CD4-positive, alpha-beta memory T cell (primary cell): ENCODE results near the gene TTC4. TPM values are rescaled to one million over a fixed set of nuclear protein-coding genes. Genes with fewer than 3 reads are reported as not detected.
"Not testable (repeated sequence)": the region's sequence is repeated elsewhere in the genome, so short reads cannot be mapped to it uniquely, and the experiment has no call there.

ENCODE experiments used
- CTCF ChIA-PET: fragments of 350-600 bp; sonication (Branson Sonifier 250); formaldehyde crosslinking; loops from one replicate; lab custom pipeline; 2021; ENCODE audit warnings: inconsistent platforms; ENCODE audit not compliant: partially characterized antibody; lab: Charles Lee
- POLR2A ChIA-PET: fragments of 350-600 bp; sonication (Branson Sonifier 250); formaldehyde crosslinking; loops from one replicate; lab custom pipeline; 2021; ENCODE audit not compliant: partially characterized antibody; lab: Charles Lee
- DNase-seq, 5 donors: peaks; one replicate each; pipeline versions ENCODE4 v3.0.0 to v3.0.0-alpha.2; 2020 to 2022; ENCODE audit warnings: mixed read lengths in 1 of 5
- H3K27ac ChIP-seq: one replicate; pipeline ENCODE4 v1.7.0; 2013; ENCODE audit warnings: low read depth, low read length
- H3K27me3 ChIP-seq: 2 replicates; pipeline ENCODE4 v1.7.0; 2013; ENCODE audit warnings: mild to moderate bottlenecking, low read length, moderate library complexity; ENCODE audit not compliant: insufficient read depth
- H3K36me3 ChIP-seq: 2 replicates; pipeline ENCODE4 v1.7.0; 2013; ENCODE audit warnings: mild to moderate bottlenecking, low read length, moderate library complexity; ENCODE audit not compliant: insufficient read depth
- H3K4me1 ChIP-seq: 2 replicates; pipeline ENCODE4 v1.7.0; 2013; ENCODE audit warnings: mild to moderate bottlenecking, low read length, moderate library complexity; ENCODE audit not compliant: insufficient read depth
- H3K4me3 ChIP-seq, 2 donors: one replicate each; pipeline ENCODE4 v1.7.0; 2013; ENCODE audit warnings: low read length in 2 of 2, mild to moderate bottlenecking in 1 of 2
- H3K9me3 ChIP-seq, 2 donors: one replicate each; pipeline ENCODE4 v1.7.0; 2013; ENCODE audit warnings: low read length in 2 of 2, control low read depth in 1 of 2; ENCODE audit not compliant: control insufficient read depth in 1 of 2
- H3K27ac Mint-ChIP-seq, 7 donors: one replicate each; pipeline ENCODE4 v1.8.0; 2020 to 2021; ENCODE audit warnings: mixed read lengths in 7 of 7, mild to moderate bottlenecking in 6 of 7, inconsistent platforms in 3 of 7, moderate library complexity in 3 of 7
- H3K27me3 Mint-ChIP-seq, 2 donors: one replicate each; pipeline ENCODE4 v1.8.0; 2020 to 2021; ENCODE audit warnings: mixed read lengths in 2 of 2
- H3K36me3 Mint-ChIP-seq, 2 donors: one replicate each; pipeline ENCODE4 v1.8.0; 2020 to 2021; ENCODE audit warnings: mixed read lengths in 2 of 2, inconsistent platforms in 1 of 2, mild to moderate bottlenecking in 1 of 2
- H3K4me1 Mint-ChIP-seq, 4 donors: one replicate each; pipeline ENCODE4 v1.8.0; 2020 to 2021; ENCODE audit warnings: mixed read lengths in 4 of 4, mild to moderate bottlenecking in 1 of 4
- H3K4me3 Mint-ChIP-seq, 8 donors: one replicate each; pipeline ENCODE4 v1.8.0; 2020 to 2021; ENCODE audit warnings: mixed read lengths in 8 of 8, mild to moderate bottlenecking in 7 of 8, moderate library complexity in 6 of 8, inconsistent platforms in 3 of 8
- H3K9me3 Mint-ChIP-seq, 8 donors: one replicate each; pipeline ENCODE4 v1.8.0; 2020 to 2021; ENCODE audit warnings: mixed read lengths in 8 of 8, mild to moderate bottlenecking in 5 of 8, inconsistent platforms in 3 of 8, moderate library complexity in 1 of 8
- intact Hi-C: fragments of 100-400 bp; cut with micrococcal nuclease; formaldehyde crosslinking; loops from one replicate; pipeline ENCODE4 v1.15.1; 2023
- polyA plus RNA-seq, 2 donors: library from polyadenylated mRNA; unstranded; fragments of 300-500 nt; fragmentation: Illumina TruSeq; gene quantifications; one replicate each; pipeline ENCODE4 v1.2.3, GENCODE V29; 2021
- total RNA-seq, 2 experiments: library from RNA; stranded (reverse); gene quantifications; one replicate each; pipeline ENCODE4 v1.2.3, GENCODE V29; 2021

Gene TTC4
- total and polyA plus RNA-seq, 4 experiments from 2014 or later, result 20.0 to 24.5 (median 23.0) TPM

DNA sequence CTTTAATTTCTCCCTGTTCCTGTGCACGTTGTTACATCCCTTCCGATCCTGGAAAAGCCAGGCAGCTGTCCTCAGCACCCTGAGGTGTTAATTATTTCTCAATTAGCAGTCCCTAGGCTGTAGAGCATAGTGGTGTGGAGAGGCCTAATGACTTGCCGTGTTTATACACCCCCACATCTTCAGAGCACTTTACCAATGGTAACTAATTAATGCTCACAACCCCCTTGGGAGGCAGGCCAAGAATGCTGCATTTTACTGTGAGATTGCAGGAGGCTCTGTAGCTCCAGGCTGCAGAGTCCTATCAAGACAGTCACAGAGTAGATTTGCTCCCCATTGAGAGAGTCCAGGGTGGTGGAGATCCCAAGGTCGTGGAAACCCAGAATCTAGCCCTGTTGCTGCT, 51.1 kb downstream of the TTC4 start:
- Mint-ChIP-seq H3K9me3 (peaks cover 0 to 2% (median 0%) of the 10 kb centered on the region in 8 donors), H3K36me3 (peaks cover 0 to 3% of the 10 kb centered on the region in 2 donors), H3K27ac (peak overlapping the region in 2 of 7 donors; percentile 50 to 59), H3K27me3 (no peaks in the 10 kb centered on the region), H3K4me1 (peaks cover 8 to 22% (median 15%) of the 10 kb centered on the region in 4 donors), H3K4me3 (no peak overlapping the region)
- CTCF ChIA-PET, result interaction anchor here (5.2 kb wide), 1 partner anchor 34 kb away, joined by 29 read pairs; the partner anchor contains the start of gene TTC22
- peaks cover 11% of the 10 kb centered on the region for H3K4me1 ChIP-seq
- intact Hi-C loops, result no loop called here
- H3K4me3 ChIP-seq, result no peak overlapping the region
- DNase-seq, result no peak
- no peaks in the 10 kb centered on the region for H3K9me3 ChIP-seq
- H3K27me3 ChIP-seq, result no peaks in the 10 kb centered on the region
- H3K27ac ChIP-seq, result no peak overlapping the region
- no peaks in the 10 kb centered on the region for H3K36me3 ChIP-seq
- POLR2A ChIA-PET, result no interaction called here

DNA sequence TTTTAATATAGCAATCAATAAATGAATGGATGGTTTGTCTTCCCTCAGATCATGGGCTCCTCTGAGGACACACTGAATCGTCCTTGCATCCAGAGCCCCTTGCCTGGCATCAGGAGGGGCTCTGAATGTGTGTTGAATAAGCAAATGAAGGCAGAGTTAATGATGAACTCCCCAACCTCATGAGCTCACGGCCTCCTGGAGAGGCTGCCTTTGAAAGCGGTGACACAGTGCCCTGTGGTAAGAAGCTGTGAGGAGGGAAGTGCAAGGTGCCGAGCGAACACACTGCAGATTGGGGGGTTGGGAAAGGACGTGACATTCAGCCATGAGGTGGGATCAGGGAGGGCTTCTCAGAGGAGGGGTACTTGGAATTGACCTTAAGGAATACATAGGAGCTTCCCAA, 51.9 kb downstream of the TTC4 start:
- Mint-ChIP-seq H3K27me3 (no peaks in the 10 kb centered on the region), H3K27ac (no peak overlapping the region), H3K36me3 (peaks cover 0 to 3% of the 10 kb centered on the region in 2 donors), H3K4me3 (no peak overlapping the region), H3K9me3 (peaks cover 0 to 2% (median 0%) of the 10 kb centered on the region in 8 donors), H3K4me1 (peaks cover 8 to 22% (median 15%) of the 10 kb centered on the region in 4 donors)
- CTCF ChIA-PET, result interaction anchor here (5.2 kb wide), 1 partner anchor 33 kb away, joined by 29 read pairs; the partner anchor contains the start of gene TTC22
- POLR2A ChIA-PET, result interaction anchor here (1.0 kb wide), 1 partner anchor 51 kb away, joined by 3 read pairs; the partner anchor contains the start of gene TTC4
- DNase-seq, result no peak
- intact Hi-C loops, result no loop called here
- Histone ChIP-seq H3K36me3 (no peaks in the 10 kb centered on the region), H3K27ac (no peak overlapping the region), H3K4me3 (no peak overlapping the region), H3K4me1 (peaks cover 11% of the 10 kb centered on the region), H3K27me3 (no peaks in the 10 kb centered on the region), H3K9me3 (no peaks in the 10 kb centered on the region)

DNA sequence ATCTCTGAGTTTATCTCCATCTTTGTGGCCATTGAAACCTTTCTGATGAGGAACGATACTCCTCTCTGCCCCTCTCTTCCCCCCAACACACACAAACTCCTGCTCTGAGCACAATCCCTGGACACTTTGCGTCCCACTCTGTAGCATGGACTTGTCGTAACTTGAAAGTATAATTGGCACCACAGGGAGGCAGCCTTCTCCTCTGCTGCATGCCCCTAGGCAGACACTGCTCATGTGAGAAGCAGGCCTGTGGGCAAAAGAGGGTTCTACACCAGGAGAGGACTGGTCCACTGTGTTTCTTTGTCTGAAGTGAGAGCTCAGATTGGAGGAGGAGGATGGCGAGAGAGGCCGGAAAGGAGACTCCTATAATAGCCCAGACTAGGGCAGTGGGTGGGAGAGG, 52.4 kb downstream of the TTC4 start:
- Histone ChIP-seq H3K4me1 (peaks cover 9% of the 10 kb centered on the region), H3K27ac (no peak overlapping the region), H3K36me3 (no peaks in the 10 kb centered on the region), H3K9me3 (no peaks in the 10 kb centered on the region), H3K27me3 (no peaks in the 10 kb centered on the region), H3K4me3 (no peak overlapping the region)
- ChIA-PET POLR2A (interaction anchor here (1.0 kb wide), 1 partner anchor 52 kb away, joined by 3 read pairs; the partner anchor contains the start of gene TTC4), CTCF (interaction anchor here (5.2 kb wide), 1 partner anchor 33 kb away, joined by 29 read pairs; the partner anchor contains the start of gene TTC22)
- peak overlapping the region in 1 of 7 donors; percentile 73 for H3K27ac Mint-ChIP-seq
- H3K4me3 Mint-ChIP-seq, result no peak overlapping the region
- no peak for DNase-seq
- peaks cover 0 to 3% of the 10 kb centered on the region in 2 donors for H3K36me3 Mint-ChIP-seq
- intact Hi-C loops, result no loop called here
- peaks cover 0 to under 1% (median 0%) of the 10 kb centered on the region in 8 donors for H3K9me3 Mint-ChIP-seq
- peaks cover 5 to 17% (median 11%) of the 10 kb centered on the region in 4 donors for H3K4me1 Mint-ChIP-seq
- H3K27me3 Mint-ChIP-seq, result no peaks in the 10 kb centered on the region

DNA sequence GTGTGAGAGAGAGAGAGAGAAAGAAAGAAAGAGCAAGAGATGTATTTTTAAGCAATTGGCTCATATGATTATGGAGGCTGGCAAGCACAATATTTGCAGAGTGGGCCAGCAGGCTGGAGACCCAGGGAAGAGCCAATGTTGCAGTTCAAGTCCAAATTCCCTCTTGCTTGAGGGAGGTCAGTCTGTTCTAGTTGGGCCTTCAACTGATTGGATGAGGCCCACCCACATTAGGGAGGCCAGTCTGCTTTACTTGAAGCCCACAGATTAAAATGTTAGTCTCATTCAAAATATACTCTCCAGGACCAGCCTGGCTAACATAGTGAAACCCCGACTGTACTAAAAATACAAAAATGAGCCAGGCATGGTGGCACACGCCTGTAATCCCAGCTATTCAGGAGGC, 57.3 kb downstream of the TTC4 start:
- Mint-ChIP-seq H3K27me3 (no peaks in the 10 kb centered on the region), H3K4me1 (no peaks in the 10 kb centered on the region), H3K27ac (no peak overlapping the region), H3K4me3 (no peak overlapping the region), H3K9me3 (no peaks in the 10 kb centered on the region), H3K36me3 (no peaks in the 10 kb centered on the region)
- ChIA-PET POLR2A (no interaction called here), CTCF (interaction anchor here (0.9 to 1.3 kb wide), 2 partner anchors 19 to 28 kb away, joined by 4 to 6 read pairs; partner anchors contain the start of gene TTC22)
- Histone ChIP-seq H3K27me3 (no peaks in the 10 kb centered on the region), H3K4me1 (no peaks in the 10 kb centered on the region), H3K27ac (no peak overlapping the region), H3K9me3 (no peaks in the 10 kb centered on the region), H3K4me3 (no peak overlapping the region), H3K36me3 (no peaks in the 10 kb centered on the region)
- no peak for DNase-seq
- intact Hi-C loops, result no loop called here

DNA sequence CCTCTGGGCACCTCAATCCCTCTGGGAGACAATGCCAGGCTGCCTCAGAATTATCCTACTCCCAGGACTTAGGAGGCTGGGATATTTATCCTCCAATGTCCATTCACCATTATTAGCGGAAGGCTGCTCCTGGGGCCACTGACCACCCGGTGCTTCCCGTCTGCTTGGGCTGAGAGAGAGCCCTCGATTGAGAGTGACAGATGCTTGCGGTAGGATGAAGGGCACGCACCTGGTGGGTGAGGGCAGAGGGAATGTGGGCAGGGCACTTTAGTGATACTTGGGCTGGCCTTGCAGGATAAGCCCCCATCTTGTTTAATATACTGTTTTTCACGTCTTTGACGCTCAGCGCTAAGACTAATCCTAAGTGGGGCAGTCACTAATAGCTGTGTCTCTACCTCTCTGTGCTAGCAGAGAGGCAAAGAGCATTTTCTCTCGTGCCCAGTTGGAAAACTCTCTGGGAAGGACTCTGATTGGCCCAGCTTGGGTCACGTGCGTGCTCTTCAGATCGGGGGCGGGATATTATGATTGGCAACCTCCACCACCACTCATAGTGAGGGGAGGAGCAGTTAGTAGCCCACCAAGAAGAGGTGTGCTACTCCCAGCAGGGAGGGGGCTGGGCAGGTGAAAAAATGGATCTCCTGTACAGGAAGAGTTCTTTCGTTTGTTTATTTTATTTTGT, 59.3 kb downstream of the TTC4 start:
- H3K27me3 ChIP-seq, result no peaks in the 10 kb centered on the region
- H3K4me3 Mint-ChIP-seq, result no peak overlapping the region
- no peak for DNase-seq
- no peaks in the 10 kb centered on the region for H3K9me3 ChIP-seq
- no peak overlapping the region for H3K27ac ChIP-seq
- CTCF ChIA-PET, result no interaction called here
- H3K27ac Mint-ChIP-seq, result peak overlapping the region in 1 of 7 donors; percentile 41
- POLR2A ChIA-PET, result no interaction called here
- no peaks in the 10 kb centered on the region for H3K27me3 Mint-ChIP-seq
- peaks cover 11 to 13% of the 10 kb centered on the region in 2 donors for H3K36me3 Mint-ChIP-seq
- no peaks in the 10 kb centered on the region for H3K36me3 ChIP-seq
- no peaks in the 10 kb centered on the region for H3K4me1 ChIP-seq
- intact Hi-C loops, result no loop called here
- H3K9me3 Mint-ChIP-seq, result no peaks in the 10 kb centered on the region
- H3K4me1 Mint-ChIP-seq, result peaks cover 0 to 2% (median 0%) of the 10 kb centered on the region in 4 donors
- no peak overlapping the region for H3K4me3 ChIP-seq

DNA sequence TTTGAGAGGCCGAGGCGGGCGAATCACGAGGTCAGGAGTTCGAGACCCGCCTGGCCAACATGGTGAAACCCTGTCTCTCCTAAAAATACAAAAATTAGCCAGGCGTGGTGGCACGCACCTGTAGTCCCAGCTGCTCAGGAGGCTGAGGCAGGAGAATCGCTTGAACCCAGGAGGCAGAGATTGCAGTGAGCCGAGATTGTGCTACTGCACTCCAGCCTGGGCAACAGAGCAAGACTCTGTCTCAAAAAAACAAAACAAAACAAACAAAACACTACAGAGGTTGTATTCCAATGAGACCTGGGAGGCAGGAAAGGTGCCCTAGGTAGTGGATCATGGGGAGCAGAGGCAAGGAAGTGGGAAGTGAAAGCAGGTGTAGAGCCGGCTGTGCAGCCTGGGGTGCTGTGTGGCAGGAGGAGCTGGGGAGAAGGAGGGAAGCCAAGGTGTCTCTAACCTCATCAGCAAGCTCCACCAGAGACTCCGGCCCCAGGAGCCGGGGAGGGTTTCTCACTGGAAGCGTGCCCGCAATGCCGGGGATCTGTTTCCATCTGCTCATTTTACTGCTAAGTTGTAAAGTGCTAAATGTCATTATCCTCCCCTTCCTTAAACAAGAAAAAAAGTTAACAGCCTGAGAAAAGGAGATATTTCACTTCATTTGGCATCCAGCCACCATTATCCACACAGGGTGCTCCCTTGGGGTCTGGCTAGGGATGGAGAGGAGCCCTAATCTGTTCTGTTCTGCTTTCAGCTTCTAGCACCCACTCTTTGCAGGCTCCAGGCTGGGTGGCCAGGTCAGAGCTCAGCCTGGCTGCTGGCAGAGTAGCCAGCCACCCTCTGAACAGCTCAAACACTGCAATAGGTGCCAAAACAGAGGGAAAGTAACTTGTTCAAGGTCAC, 60.4 kb downstream of the TTC4 start:
- H3K4me1 Mint-ChIP-seq, H3K4me3 Mint-ChIP-seq, H3K9me3 Mint-ChIP-seq, intact Hi-C loops, H3K4me1 ChIP-seq, H3K36me3 ChIP-seq, H3K27ac ChIP-seq, DNase-seq, H3K9me3 ChIP-seq, POLR2A ChIA-PET, H3K27ac Mint-ChIP-seq, H3K27me3 ChIP-seq, H3K4me3 ChIP-seq, H3K27me3 Mint-ChIP-seq: not testable (repeated sequence)
- CTCF ChIA-PET, result interaction anchor here (0.8 kb wide), 1 partner anchor 25 kb away, joined by 3 read pairs; the partner anchor contains the start of gene TTC22
- H3K36me3 Mint-ChIP-seq, result peaks cover 12 to 19% of the 10 kb centered on the region in 2 donors

DNA sequence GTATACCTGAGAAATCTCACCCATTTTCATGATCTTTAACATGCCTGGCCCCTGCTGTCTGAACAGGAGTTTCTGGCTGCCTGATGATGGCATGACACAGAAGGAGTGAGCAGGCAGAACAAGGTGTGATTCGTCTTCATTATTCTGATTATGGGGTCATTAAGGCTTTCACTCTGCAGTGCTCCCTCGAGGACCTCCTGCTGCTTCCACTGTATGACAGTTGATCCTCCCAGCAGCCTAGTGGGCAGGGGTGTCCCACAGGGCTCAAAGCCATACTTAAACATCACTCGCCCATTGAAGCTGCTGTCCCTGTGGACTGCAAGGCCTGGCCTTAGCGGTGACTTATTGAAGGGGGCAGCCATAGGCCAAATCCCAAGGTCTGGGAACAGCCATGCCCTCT, 61.4 kb downstream of the TTC4 start:
- Mint-ChIP-seq H3K4me3 (no peak overlapping the region), H3K36me3 (peaks cover 16 to 24% of the 10 kb centered on the region in 2 donors), H3K9me3 (no peaks in the 10 kb centered on the region), H3K27ac (no peak overlapping the region), H3K4me1 (peaks cover 0 to 4% (median under 1%) of the 10 kb centered on the region in 4 donors), H3K27me3 (no peaks in the 10 kb centered on the region)
- no peaks in the 10 kb centered on the region for H3K4me1 ChIP-seq
- no peak overlapping the region for H3K27ac ChIP-seq
- no peak overlapping the region for H3K4me3 ChIP-seq
- ChIA-PET POLR2A (no interaction called here), CTCF (no interaction called here)
- intact Hi-C loops, result no loop called here
- no peaks in the 10 kb centered on the region for H3K36me3 ChIP-seq
- no peak for DNase-seq
- H3K27me3 ChIP-seq, result no peaks in the 10 kb centered on the region
- no peaks in the 10 kb centered on the region for H3K9me3 ChIP-seq
